ENCODE data around the gene CLDN9. TPM values are rescaled to one million over a fixed set of nuclear protein-coding genes. Genes with fewer than 3 reads are reported as not detected.

CLDN9 gene
- total RNA-seq, 1 donor from 2014 or later: 2.2 TPM

DNA sequence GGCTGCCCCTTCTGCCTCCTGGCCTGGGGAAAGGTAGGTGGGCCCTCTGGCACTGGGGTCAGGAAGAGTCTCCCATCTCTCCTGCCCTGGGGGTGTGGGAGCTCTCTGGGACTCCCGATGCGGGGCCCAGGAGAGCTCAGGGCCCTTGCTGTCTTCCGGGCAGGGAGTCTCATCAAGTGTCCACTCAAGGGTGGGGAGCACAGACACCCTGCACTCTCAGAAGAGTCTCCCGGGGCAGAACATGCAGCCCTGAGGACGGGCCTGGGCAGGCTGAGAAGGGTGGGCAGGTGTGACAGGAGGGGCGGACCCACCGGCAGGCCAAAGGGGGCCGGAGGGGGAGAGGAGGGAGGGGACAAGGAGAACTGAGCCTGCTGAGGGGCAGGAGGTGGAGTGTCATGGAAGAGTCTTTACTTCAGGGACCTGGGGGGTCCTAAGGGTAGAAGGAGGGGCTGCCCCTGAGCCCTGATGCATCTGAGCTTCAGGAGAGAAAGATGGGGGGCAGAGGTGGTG lies 24.1 kb upstream of the CLDN9 start:
- no peak for DNase-seq (ENCODE audit: low spot score, unreplicated experiment)
- TF ChIP-seq CTCF (IDR thresholded peaks at IDR 0.05; ENCODE audit: unreplicated experiment): no peak
- Mint-ChIP-seq H3K9me3 (ENCODE audit: low read depth) (no peaks in the 10 kb centered on the region), H3K36me3 (ENCODE audit: insufficient read depth) (no peaks in the 10 kb centered on the region), H3K4me1 (ENCODE audit: low read depth) (peaks cover 6% of the 10 kb centered on the region), H3K27ac (no peak overlapping the region), H3K27me3 (peaks cover 3% of the 10 kb centered on the region), H3K4me3 (ENCODE audit: low read depth) (no peak overlapping the region)

DNA sequence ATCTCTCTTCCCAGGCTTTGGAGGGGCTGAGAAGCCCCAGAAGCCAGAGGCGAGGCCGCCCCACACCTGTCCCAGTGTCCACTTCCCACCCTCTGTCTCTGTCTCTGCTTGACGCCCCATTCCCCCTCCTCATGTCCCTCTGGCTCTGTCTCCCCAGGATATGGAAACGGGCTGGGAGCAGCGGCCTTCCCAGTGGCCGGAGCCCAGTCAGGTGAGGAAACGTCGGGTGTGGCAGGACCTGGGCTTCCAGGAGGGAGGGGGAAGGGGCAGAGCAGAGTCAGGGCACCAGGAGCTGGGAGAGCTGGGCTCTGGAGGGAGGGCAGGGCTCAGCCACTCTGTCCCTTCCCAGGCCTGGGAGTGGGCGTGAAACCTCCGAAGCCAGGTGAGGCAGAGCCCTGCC lies 21.8 kb upstream of the CLDN9 start:
- Mint-ChIP-seq H3K27ac (no peak overlapping the region), H3K4me1 (ENCODE audit: low read depth) (peaks cover 2% of the 10 kb centered on the region), H3K27me3 (no peaks in the 10 kb centered on the region), H3K36me3 (ENCODE audit: insufficient read depth) (no peaks in the 10 kb centered on the region), H3K4me3 (ENCODE audit: low read depth) (no peak overlapping the region), H3K9me3 (ENCODE audit: low read depth) (no peaks in the 10 kb centered on the region)
- no peak for DNase-seq (ENCODE audit: low spot score, unreplicated experiment)
- no peak for TF ChIP-seq CTCF (IDR thresholded peaks at IDR 0.05; ENCODE audit: unreplicated experiment)

DNA sequence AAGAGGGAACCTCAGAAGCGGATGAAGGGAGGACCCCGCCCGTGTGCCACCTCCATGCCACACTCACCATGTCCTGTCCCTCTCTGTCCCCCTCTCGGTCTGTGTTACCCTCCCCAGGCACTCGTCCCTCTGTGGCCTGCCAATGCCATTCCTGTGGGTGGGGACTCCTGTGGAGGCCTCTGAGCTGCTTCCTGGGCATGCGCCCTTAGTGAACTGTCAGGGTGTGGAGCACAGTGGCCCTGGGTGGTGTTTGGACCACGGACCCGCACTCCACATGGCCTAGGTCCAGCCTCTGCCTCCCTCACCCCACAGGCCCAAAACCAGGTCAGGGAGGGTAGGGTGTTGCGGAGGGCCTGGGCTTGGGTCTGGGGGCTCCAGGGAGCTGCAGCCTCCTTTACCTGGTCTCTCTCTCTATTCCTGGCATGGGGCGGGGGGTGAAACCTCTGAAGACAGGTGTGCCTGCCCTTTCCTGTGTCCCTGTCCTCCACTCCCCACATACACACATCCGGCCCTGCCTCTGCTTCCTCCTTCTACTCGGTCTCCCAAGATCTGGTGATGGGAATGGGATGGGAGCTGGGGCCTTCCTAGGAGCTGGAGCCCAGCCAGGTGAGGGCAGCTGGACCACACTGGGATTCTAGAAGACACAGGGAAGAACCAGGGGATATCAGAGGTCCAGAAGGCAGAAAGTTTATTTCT lies 21.0 kb upstream of the CLDN9 start:
- TF ChIP-seq CTCF (IDR thresholded peaks at IDR 0.05; ENCODE audit: unreplicated experiment): no peak
- Mint-ChIP-seq H3K4me3 (ENCODE audit: low read depth) (no peak overlapping the region), H3K9me3 (ENCODE audit: low read depth) (no peaks in the 10 kb centered on the region), H3K4me1 (ENCODE audit: low read depth) (peaks cover 2% of the 10 kb centered on the region), H3K36me3 (ENCODE audit: insufficient read depth) (no peaks in the 10 kb centered on the region), H3K27ac (no peak overlapping the region), H3K27me3 (no peaks in the 10 kb centered on the region)
- no peak for DNase-seq (ENCODE audit: low spot score, unreplicated experiment)

GRCh38 chr16:2992383-2993081 lies 20.2 kb upstream of the CLDN9 start:
- H3K4me3 Mint-ChIP-seq (ENCODE audit: low read depth): no peak overlapping the region
- no peaks in the 10 kb centered on the region for H3K27me3 Mint-ChIP-seq
- no peaks in the 10 kb centered on the region for H3K36me3 Mint-ChIP-seq (ENCODE audit: insufficient read depth)
- TF ChIP-seq CTCF (IDR thresholded peaks at IDR 0.05; ENCODE audit: unreplicated experiment): no peak
- H3K9me3 Mint-ChIP-seq (ENCODE audit: low read depth): no peaks in the 10 kb centered on the region
- H3K4me1 Mint-ChIP-seq (ENCODE audit: low read depth): peaks cover 2% of the 10 kb centered on the region
- H3K27ac Mint-ChIP-seq: no peak overlapping the region
- no peak for DNase-seq (ENCODE audit: low spot score, unreplicated experiment)

GRCh38 chr16:2996298-2996697 lies 16.4 kb upstream of the CLDN9 start:
- H3K27me3 Mint-ChIP-seq: no peaks in the 10 kb centered on the region
- H3K4me3 Mint-ChIP-seq (ENCODE audit: low read depth): no peak overlapping the region
- H3K4me1 Mint-ChIP-seq (ENCODE audit: low read depth): no peaks in the 10 kb centered on the region
- no peak overlapping the region for H3K27ac Mint-ChIP-seq
- no peaks in the 10 kb centered on the region for H3K9me3 Mint-ChIP-seq (ENCODE audit: low read depth)
- TF ChIP-seq CTCF (IDR thresholded peaks at IDR 0.05; ENCODE audit: unreplicated experiment): no peak
- no peaks in the 10 kb centered on the region for H3K36me3 Mint-ChIP-seq (ENCODE audit: insufficient read depth)
- no peak for DNase-seq (ENCODE audit: low spot score, unreplicated experiment)
